Kidney (tissue), 14 donors: ENCODE measurements around the gene ATF7IP. TPM values are rescaled to one million over a fixed set of nuclear protein-coding genes. Genes with fewer than 3 reads are reported as not detected.

Experiments used
- DNase-seq, 5 donors: peaks; one replicate each; pipeline ENCODE4 v3.0.0-alpha.2; 2013 to 2020
- FAIRE-seq: peaks from 2 replicates; lab custom pipeline; 2012; peaks lifted over from hg19 to GRCh38; lab: Jason Lieb, UNC
- H3K27ac ChIP-seq, 2 donors: one replicate each; pipeline ENCODE4 v1.7.0; 2013; ENCODE audit warnings: low read depth in 2 of 2, low read length in 2 of 2, inconsistent platforms in 1 of 2
- H3K27me3 ChIP-seq: one replicate; pipeline ENCODE4 v1.7.1; 2013; ENCODE audit warnings: low read length, inconsistent platforms; ENCODE audit not compliant: control insufficient read depth, insufficient read depth
- H3K36me3 ChIP-seq, 3 donors: one replicate each; pipeline versions ENCODE4 v1.7.0 to v1.7.1; 2013; ENCODE audit warnings: low read length in 3 of 3, control low read depth in 1 of 3, inconsistent platforms in 1 of 3; ENCODE audit not compliant: insufficient read depth in 3 of 3, control insufficient read depth in 2 of 3
- H3K4me1 ChIP-seq, 3 donors: one replicate each; pipeline versions ENCODE4 v1.7.0 to v1.7.1; 2013; ENCODE audit warnings: low read length in 3 of 3, inconsistent platforms in 1 of 3, low read depth in 1 of 3; ENCODE audit not compliant: control insufficient read depth in 2 of 3, insufficient read depth in 2 of 3
- H3K4me3 ChIP-seq, 3 donors: one replicate each; pipeline versions ENCODE4 v1.7.0 to v1.8.1; 2013; ENCODE audit warnings: low read length in 3 of 3, control low read depth in 1 of 3, inconsistent platforms in 1 of 3
- H3K9ac ChIP-seq, 3 donors: one replicate each; pipeline versions ENCODE4 v1.7.0 to v1.7.1; 2013; ENCODE audit warnings: low read length in 3 of 3, control low read depth in 1 of 3, inconsistent platforms in 1 of 3
- H3K9me3 ChIP-seq, 3 donors: one replicate each; pipeline versions ENCODE4 v1.7.0 to v1.7.1; 2013; ENCODE audit warnings: low read length in 3 of 3, control low read depth in 1 of 3, inconsistent platforms in 1 of 3; ENCODE audit not compliant: control insufficient read depth in 2 of 3, insufficient read depth in 1 of 3
- CTCF ChIP-seq: IDR thresholded peaks from 3 replicates; pipeline ENCODE4 v1.5.1; 2012; ENCODE audit warnings: mild to moderate bottlenecking, moderate library complexity, borderline replicate concordance; ENCODE audit not compliant: insufficient read depth; ENCODE audit errors: extremely low read depth
- intact Hi-C: fragments of 100-400 bp; cut with DNase I; formaldehyde crosslinking; loops from one replicate; pipeline ENCODE4 v1.11.1; 2022
- polyA plus RNA-seq: library from polyadenylated mRNA; stranded (reverse); fragments of 350-450 nt; fragmentation: Illumina TruSeq; extraction: RNeasy Lipid Tissue Mini Kit (QIAGEN cat#74804); gene quantifications from one replicate; pipeline ENCODE4 v1.2.3, GENCODE V29; 2014; ENCODE audit warnings: low read depth, low replicate concordance; ENCODE audit not compliant: insufficient read depth
- total RNA-seq: library from RNA; stranded (reverse); fragmentation: NEBNext Ultra II Directional; extraction: Animal tissue kit (Norgen Biotek cat#: 25700); gene quantifications from one replicate; pipeline ENCODE4 v1.2.1, GENCODE V29; 2021
- donor health status: control.
- donor health status: control.
- donor health status: control.
- donor health status: control.
- donor health status: control.
- donor health status: DM: yes; HTN: yes; CAD: no.
- donor health status: Normal renal cell carcinoma (clear cell type).

The ATF7IP gene
- total and polyA plus RNA-seq, 2 donors from 2014 or later = 6.3 to 97.1 TPM

GRCh38 chr12:14547571-14547970 lies 182.1 kb downstream of the ATF7IP start:
- no peaks in the 10 kb centered on the region for H3K36me3 ChIP-seq
- no peak overlapping the region for H3K4me3 ChIP-seq
- no peak overlapping the region for H3K27ac ChIP-seq
- FAIRE-seq (no peak), DNase-seq (no peak)
- TF ChIP-seq CTCF = no peak
- no peaks in the 10 kb centered on the region for H3K27me3 ChIP-seq
- H3K9ac ChIP-seq = no peak overlapping the region
- no peaks in the 10 kb centered on the region for H3K4me1 ChIP-seq
- intact Hi-C loops = no loop called here
- H3K9me3 ChIP-seq = no peaks in the 10 kb centered on the region

- H3K4me3 ChIP-seq = no peak overlapping the region
- no peaks in the 10 kb centered on the region for H3K9me3 ChIP-seq
- H3K4me1 ChIP-seq = peaks cover 0 to under 1% (median 0%) of the 10 kb centered on the region in 3 donors
- no peaks in the 10 kb centered on the region for H3K27me3 ChIP-seq
- FAIRE-seq (no peak), DNase-seq (no peak)
- intact Hi-C loops = no loop called here
- H3K27ac ChIP-seq = no peak overlapping the region
- no peak for TF ChIP-seq CTCF
- H3K9ac ChIP-seq = no peak overlapping the region
- no peaks in the 10 kb centered on the region for H3K36me3 ChIP-seq
These were observed 183.1 kb downstream of the ATF7IP start for GRCh38 chr12:14548609-14549008.

Other genes starting within 250 kb of the ATF7IP start
- 28.6 TPM for gene PLBD1, start 202.2 kb downstream of the ATF7IP start, total RNA-seq
- gene PLBD1, start 202.2 kb downstream of the ATF7IP start, polyA plus RNA-seq = 28.4 TPM